CD4-positive, alpha-beta T cell (primary cell): ENCODE results near the gene SPOP. TPM values are rescaled to one million over a fixed set of nuclear protein-coding genes. Genes with fewer than 3 reads are reported as not detected.

Experiments
- ATAC-seq: fragments of 200-7000 bp; cut with Tn5 transposase; one replicate; pipeline ENCODE4 v1.10.0; 2022; ENCODE audit warnings: mild to moderate bottlenecking; ENCODE audit not compliant: poor library complexity
- CTCF ChIA-PET: fragments of 350-600 bp; sonication (Branson Sonifier 250); formaldehyde crosslinking; loops from one replicate; lab custom pipeline; 2021; ENCODE audit warnings: antibody characterized with exemption, inconsistent platforms; lab: Charles Lee
- POLR2A ChIA-PET: fragments of 350-600 bp; sonication (Branson Sonifier 250); formaldehyde crosslinking; loops from one replicate; lab custom pipeline; 2021; ENCODE audit warnings: antibody characterized with exemption, inconsistent platforms; lab: Charles Lee
- DNase-seq, 14 experiments: peaks; one replicate each; pipeline ENCODE4 v3.0.0-alpha.2; 2013 to 2020; ENCODE audit warnings: mixed read lengths in 2 of 14
- H3K27ac ChIP-seq, 2 donors: one replicate each; pipeline versions ENCODE4 v1.5.1 to v1.7.0; 2013; ENCODE audit warnings: low read length in 2 of 2, low read depth in 1 of 2, mild to moderate bottlenecking in 1 of 2
- H3K27me3 ChIP-seq, 2 experiments: 1 replicate in 1 of 2; 2 replicates in 1 of 2; pipeline versions ENCODE4 v1.6.1 to v1.7.0; 2013; ENCODE audit warnings: low read length in 2 of 2, control low read depth in 1 of 2, mild to moderate bottlenecking in 1 of 2, moderate library complexity in 1 of 2; ENCODE audit not compliant: insufficient read depth in 2 of 2, control insufficient read depth in 1 of 2
- H3K36me3 ChIP-seq: one replicate; pipeline ENCODE4 v1.6.1; 2013; ENCODE audit warnings: low read length, control low read depth; ENCODE audit not compliant: insufficient read depth
- H3K4me1 ChIP-seq: one replicate; pipeline ENCODE4 v1.6.1; 2013; ENCODE audit warnings: low read length, control low read depth; ENCODE audit not compliant: insufficient read depth
- H3K4me3 ChIP-seq: one replicate; pipeline ENCODE4 v1.5.1; 2013; ENCODE audit warnings: mild to moderate bottlenecking, low read length, moderate library complexity
- H3K9me3 ChIP-seq, 2 experiments: 1 replicate in 1 of 2; 2 replicates in 1 of 2; pipeline versions ENCODE4 v1.6.1 to v1.7.0; 2013; ENCODE audit warnings: low read length in 2 of 2, mild to moderate bottlenecking in 2 of 2, control low read depth in 1 of 2, moderate library complexity in 1 of 2; ENCODE audit not compliant: control insufficient read depth in 1 of 2, insufficient read depth in 1 of 2
- H3K27ac Mint-ChIP-seq: one replicate; pipeline ENCODE4 v1.8.0; 2020; ENCODE audit warnings: mixed read lengths
- H3K27me3 Mint-ChIP-seq: one replicate; pipeline ENCODE4 v1.8.0; 2021; ENCODE audit warnings: mixed read lengths
- H3K36me3 Mint-ChIP-seq: one replicate; pipeline ENCODE4 v1.8.0; 2021; ENCODE audit warnings: low read depth, mixed read lengths
- H3K4me1 Mint-ChIP-seq: one replicate; pipeline ENCODE4 v1.8.0; 2021; ENCODE audit warnings: low read depth, mixed read lengths
- H3K4me3 Mint-ChIP-seq: one replicate; pipeline ENCODE4 v1.8.0; 2020; ENCODE audit warnings: mild to moderate bottlenecking, mixed read lengths
- H3K9me3 Mint-ChIP-seq: one replicate; pipeline ENCODE4 v1.8.0; 2020; ENCODE audit warnings: mixed read lengths
- intact Hi-C, 2 experiments: fragments of 100-400 bp; cut with DNase I in 1 of 2; cut with micrococcal nuclease in 1 of 2; formaldehyde crosslinking; loops; one replicate each; pipeline versions ENCODE4 v1.15.1 to v1.9.0; 2023 to 2025; cut with DNase I, micrococcal nuclease
- total RNA-seq, 174 experiments: library from RNA in 2 of 174; stranded (reverse) in 2 of 174; gene quantifications; one replicate each; pipeline ENCODE4 v1.2.3 and lab custom pipeline; 2021 to 2026
- TF ChIP-seq, protein P1 (sequence below): fragments of 200-600 bp; IDR thresholded peaks from one replicate; pipeline ENCODE4 v1.8.0; 2022; ENCODE audit warnings: antibody characterized with exemption, mild to moderate bottlenecking

The SPOP gene
- total RNA-seq, 2 experiments from 2014 or later: 38.7 to 41.5 TPM

DNA sequence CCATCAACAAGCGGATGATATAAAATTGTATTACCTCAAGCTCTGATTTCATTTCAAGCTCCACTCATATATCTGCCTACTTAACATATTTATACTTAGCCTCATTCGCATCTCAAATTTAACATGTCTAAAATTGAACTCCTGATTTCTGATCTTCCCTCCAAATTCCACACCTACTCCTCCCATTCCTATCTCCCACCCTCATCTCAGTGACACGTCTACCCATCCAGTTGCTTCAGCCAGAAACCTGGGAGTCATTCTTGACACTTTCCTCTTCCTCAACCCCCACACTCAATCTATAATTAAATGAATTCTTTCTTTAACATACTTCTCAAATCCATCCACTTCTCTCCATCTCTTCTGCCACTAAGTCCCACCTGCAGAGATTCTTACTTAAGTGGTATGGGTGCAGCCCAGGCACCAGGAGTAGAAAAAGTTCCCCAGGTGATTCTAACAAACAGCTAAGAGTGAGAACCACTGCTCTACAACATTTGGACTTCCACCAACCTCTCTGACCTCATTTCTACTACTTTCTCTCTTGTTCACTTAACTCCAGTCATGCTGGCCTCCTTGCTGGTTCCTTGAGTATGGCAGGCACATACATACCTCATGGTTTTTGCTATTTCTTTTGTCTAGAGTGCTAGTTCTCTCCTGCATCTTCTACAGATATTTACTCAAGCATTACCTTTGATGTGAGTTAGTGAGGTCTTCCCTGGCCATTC lies 18.1 kb downstream of the SPOP start:
- H3K4me1 ChIP-seq: peaks cover 5% of the 10 kb centered on the region
- Mint-ChIP-seq H3K27ac (peak overlapping the region; percentile 6), H3K27me3 (no peaks in the 10 kb centered on the region), H3K4me1 (peaks cover 59% of the 10 kb centered on the region), H3K4me3 (no peak overlapping the region), H3K9me3 (no peaks in the 10 kb centered on the region), H3K36me3 (peaks cover 48% of the 10 kb centered on the region)
- H3K4me3 ChIP-seq: no peak overlapping the region
- ChIA-PET CTCF (interaction anchor here (1.7 kb wide), 1 partner anchor 15 kb away, joined by 5 read pairs; no protein-coding TSS in a partner anchor), POLR2A (no interaction called here)
- no peaks in the 10 kb centered on the region for H3K27me3 ChIP-seq
- peaks cover 9% of the 10 kb centered on the region for H3K36me3 ChIP-seq
- TF ChIP-seq, protein P1, sequence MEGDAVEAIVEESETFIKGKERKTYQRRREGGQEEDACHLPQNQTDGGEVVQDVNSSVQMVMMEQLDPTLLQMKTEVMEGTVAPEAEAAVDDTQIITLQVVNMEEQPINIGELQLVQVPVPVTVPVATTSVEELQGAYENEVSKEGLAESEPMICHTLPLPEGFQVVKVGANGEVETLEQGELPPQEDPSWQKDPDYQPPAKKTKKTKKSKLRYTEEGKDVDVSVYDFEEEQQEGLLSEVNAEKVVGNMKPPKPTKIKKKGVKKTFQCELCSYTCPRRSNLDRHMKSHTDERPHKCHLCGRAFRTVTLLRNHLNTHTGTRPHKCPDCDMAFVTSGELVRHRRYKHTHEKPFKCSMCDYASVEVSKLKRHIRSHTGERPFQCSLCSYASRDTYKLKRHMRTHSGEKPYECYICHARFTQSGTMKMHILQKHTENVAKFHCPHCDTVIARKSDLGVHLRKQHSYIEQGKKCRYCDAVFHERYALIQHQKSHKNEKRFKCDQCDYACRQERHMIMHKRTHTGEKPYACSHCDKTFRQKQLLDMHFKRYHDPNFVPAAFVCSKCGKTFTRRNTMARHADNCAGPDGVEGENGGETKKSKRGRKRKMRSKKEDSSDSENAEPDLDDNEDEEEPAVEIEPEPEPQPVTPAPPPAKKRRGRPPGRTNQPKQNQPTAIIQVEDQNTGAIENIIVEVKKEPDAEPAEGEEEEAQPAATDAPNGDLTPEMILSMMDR: no peak
- ATAC-seq (no peak), DNase-seq (no peak)
- no peaks in the 10 kb centered on the region for H3K9me3 ChIP-seq
- intact Hi-C loops: no loop called here
- H3K27ac ChIP-seq: no peak overlapping the region

DNA sequence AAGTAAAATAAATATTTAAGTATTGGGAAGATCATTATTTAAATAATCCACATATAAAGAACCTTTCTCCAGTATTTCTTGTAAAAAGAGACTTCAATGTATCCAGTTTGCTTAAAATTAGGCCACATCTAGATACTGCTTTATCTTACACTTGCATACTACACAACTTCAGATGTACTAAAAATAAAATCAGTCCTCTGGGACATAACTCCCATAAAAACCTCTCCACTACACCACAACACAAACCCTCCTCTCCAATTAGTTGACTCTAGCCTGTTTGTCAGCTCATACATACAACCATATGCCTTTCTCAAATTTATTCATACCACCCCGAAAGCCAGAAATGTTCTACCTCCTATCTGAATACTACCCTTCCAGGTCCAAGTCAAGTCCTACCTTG lies 21.6 kb downstream of the SPOP start:
- no peak for ATAC-seq
- Histone ChIP-seq H3K27ac (no peak overlapping the region), H3K4me1 (peaks cover 4% of the 10 kb centered on the region), H3K9me3 (no peaks in the 10 kb centered on the region), H3K36me3 (peaks cover 6% of the 10 kb centered on the region), H3K27me3 (no peaks in the 10 kb centered on the region), H3K4me3 (no peak overlapping the region)
- Mint-ChIP-seq H3K9me3 (no peaks in the 10 kb centered on the region), H3K36me3 (peaks cover 29% of the 10 kb centered on the region), H3K4me1 (peaks cover 68% of the 10 kb centered on the region), H3K27ac (no peak overlapping the region), H3K4me3 (no peak overlapping the region), H3K27me3 (no peaks in the 10 kb centered on the region)
- POLR2A ChIA-PET: interaction anchor here (1.1 kb wide), 1 partner anchor 21 kb away, joined by 3 read pairs; no protein-coding TSS in a partner anchor
- CTCF ChIA-PET: no interaction called here
- TF ChIP-seq, protein P1: no peak
- intact Hi-C loops: no loop called here
- no peak for DNase-seq

DNA sequence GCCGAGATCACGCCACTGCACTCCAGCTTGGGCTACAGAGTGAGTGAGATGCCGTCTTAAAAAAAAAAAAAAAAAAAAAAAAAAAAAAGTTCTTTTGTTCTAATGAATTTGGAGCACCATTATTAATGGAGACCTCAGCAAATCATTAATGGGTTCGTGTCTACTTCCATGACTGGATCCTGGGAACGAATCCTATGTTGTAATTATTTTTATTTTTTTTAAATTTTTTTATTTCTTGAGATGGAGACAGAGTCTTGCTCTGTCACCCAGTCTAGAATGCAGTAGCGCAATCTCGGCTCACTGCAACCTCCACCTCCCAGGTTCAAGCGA lies 30.7 kb downstream of the SPOP start:
- Mint-ChIP-seq H3K36me3 (peaks cover 14% of the 10 kb centered on the region), H3K27ac (no peak overlapping the region), H3K4me3 (no peak overlapping the region), H3K27me3 (no peaks in the 10 kb centered on the region), H3K4me1 (peaks cover 56% of the 10 kb centered on the region), H3K9me3 (no peaks in the 10 kb centered on the region)
- no peaks in the 10 kb centered on the region for H3K9me3 ChIP-seq
- H3K36me3 ChIP-seq: peaks cover 3% of the 10 kb centered on the region
- CTCF ChIA-PET: interaction anchor here (0.6 to 1.5 kb wide), 3 partner anchors 14 to 347 kb away, joined by 3 to 4 read pairs (median 3); no protein-coding TSS in a partner anchor
- TF ChIP-seq, protein P1: no peak
- DNase-seq (no peak), ATAC-seq (no peak)
- intact Hi-C loops: no loop called here
- H3K4me1 ChIP-seq: peaks cover 9% of the 10 kb centered on the region
- no peak overlapping the region for H3K27ac ChIP-seq
- H3K4me3 ChIP-seq: no peak overlapping the region
- no peaks in the 10 kb centered on the region for H3K27me3 ChIP-seq
- POLR2A ChIA-PET: no interaction called here
